Progenitor cell of endocrine pancreas (in vitro differentiated cells): Measurements from ENCODE around the gene CLINT1. TPM values are rescaled to one million over a fixed set of nuclear protein-coding genes. Genes with fewer than 3 reads are reported as not detected.
A peak's percentile ranks its signal among the peaks of the same experiment; 100 is the strongest.

Experiments
- DNase-seq: peaks from one replicate; pipeline ENCODE4 v3.0.0; 2021; ENCODE audit warnings: low spot score; ENCODE audit not compliant: unreplicated experiment
- H3K27ac Mint-ChIP-seq: 2 replicates; pipeline ENCODE4 v1.8.0; 2021; ENCODE audit warnings: mild to moderate bottlenecking, moderate library complexity, mixed read lengths
- H3K27me3 Mint-ChIP-seq: 2 replicates; pipeline ENCODE4 v1.8.0; 2021; ENCODE audit warnings: mixed read lengths
- H3K36me3 Mint-ChIP-seq: 2 replicates; pipeline ENCODE4 v1.8.0; 2022; ENCODE audit warnings: mixed read lengths; ENCODE audit not compliant: insufficient read depth
- H3K4me1 Mint-ChIP-seq: 2 replicates; pipeline ENCODE4 v1.8.0; 2021; ENCODE audit warnings: low read depth, mixed read lengths
- H3K4me3 Mint-ChIP-seq: 2 replicates; pipeline ENCODE4 v1.8.0; 2021; ENCODE audit warnings: low read depth, mild to moderate bottlenecking, moderate library complexity, mixed read lengths
- H3K9me3 Mint-ChIP-seq: 2 replicates; pipeline ENCODE4 v1.8.0; 2021; ENCODE audit warnings: low read depth, mixed read lengths
- total RNA-seq: library from RNA; stranded (reverse); gene quantifications from 2 replicates; pipeline ENCODE4 v1.2.1, GENCODE V29; 2021
- TF ChIP-seq, protein P1 (sequence below): fragments of 200-600 bp; sonication (generic); IDR thresholded peaks from one replicate; pipeline ENCODE4 v1.5.0; 2021; ENCODE audit warnings: antibody characterized with exemption, mild to moderate bottlenecking; ENCODE audit not compliant: unreplicated experiment

Gene CLINT1
- total RNA-seq, 1 donor from 2014 or later = 82.3 TPM

DNA sequence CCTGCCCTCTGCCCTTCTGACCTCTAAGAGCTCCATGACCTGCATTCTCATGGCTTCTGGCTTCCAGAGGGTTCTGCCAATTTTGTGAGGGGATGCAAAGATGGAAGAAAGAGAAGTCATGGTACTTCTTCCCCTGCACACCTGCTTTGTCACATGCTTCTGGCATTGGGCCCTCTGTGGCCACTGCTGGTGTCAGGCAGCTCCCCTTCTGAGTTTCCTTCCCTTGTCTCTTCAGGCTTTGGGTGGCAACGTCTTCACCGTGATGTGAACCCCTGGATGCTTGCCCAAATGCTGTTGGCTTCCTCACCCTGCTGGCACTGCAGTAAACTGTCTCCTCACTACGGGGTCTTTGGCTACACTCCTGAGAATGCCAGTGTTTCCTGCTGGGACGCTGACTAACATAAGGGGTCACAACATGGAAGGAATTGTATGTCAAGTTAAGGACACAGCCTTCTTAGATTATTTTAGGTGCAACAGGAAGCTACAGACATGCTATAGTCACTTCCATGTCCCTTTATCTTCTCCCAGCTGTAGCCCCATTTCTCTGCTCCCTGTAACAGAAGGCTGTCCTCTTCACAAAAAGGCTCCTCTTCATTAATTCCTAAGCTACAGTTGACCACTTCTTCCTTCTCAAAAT, 8.9 kb upstream of the CLINT1 start:
- TF ChIP-seq, protein P1, sequence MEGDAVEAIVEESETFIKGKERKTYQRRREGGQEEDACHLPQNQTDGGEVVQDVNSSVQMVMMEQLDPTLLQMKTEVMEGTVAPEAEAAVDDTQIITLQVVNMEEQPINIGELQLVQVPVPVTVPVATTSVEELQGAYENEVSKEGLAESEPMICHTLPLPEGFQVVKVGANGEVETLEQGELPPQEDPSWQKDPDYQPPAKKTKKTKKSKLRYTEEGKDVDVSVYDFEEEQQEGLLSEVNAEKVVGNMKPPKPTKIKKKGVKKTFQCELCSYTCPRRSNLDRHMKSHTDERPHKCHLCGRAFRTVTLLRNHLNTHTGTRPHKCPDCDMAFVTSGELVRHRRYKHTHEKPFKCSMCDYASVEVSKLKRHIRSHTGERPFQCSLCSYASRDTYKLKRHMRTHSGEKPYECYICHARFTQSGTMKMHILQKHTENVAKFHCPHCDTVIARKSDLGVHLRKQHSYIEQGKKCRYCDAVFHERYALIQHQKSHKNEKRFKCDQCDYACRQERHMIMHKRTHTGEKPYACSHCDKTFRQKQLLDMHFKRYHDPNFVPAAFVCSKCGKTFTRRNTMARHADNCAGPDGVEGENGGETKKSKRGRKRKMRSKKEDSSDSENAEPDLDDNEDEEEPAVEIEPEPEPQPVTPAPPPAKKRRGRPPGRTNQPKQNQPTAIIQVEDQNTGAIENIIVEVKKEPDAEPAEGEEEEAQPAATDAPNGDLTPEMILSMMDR = no peak
- Mint-ChIP-seq H3K27ac (no peak overlapping the region), H3K4me3 (no peak overlapping the region), H3K36me3 (no peaks in the 10 kb centered on the region), H3K4me1 (peaks cover 11% of the 10 kb centered on the region), H3K27me3 (no peaks in the 10 kb centered on the region), H3K9me3 (peaks cover 3% of the 10 kb centered on the region)
- no peak for DNase-seq

DNA sequence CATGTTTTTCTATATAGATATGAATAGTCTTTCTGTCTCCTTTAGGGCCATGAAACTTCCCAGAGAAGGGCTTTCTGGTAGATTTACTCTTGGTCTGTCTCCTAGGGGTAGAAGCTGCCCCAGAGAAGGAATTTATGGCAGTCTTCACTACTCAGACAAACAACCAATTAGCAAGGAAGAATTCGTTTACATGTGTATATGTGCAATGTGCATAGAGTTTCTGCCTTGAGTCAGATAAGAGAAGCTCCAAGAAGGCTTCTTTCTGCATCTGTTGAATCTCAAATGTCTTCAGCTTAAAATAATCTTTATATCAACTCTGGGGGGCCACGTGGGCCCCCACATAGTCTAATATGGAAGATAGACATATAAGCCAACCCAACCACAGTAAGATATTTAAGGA, 7.6 kb upstream of the CLINT1 start:
- Mint-ChIP-seq H3K27me3 (no peaks in the 10 kb centered on the region), H3K4me1 (peaks cover 14% of the 10 kb centered on the region), H3K9me3 (peaks cover 3% of the 10 kb centered on the region), H3K27ac (peak overlapping the region; percentile 26), H3K4me3 (no peak overlapping the region), H3K36me3 (no peaks in the 10 kb centered on the region)
- TF ChIP-seq, protein P1 = no peak
- no peak for DNase-seq

DNA sequence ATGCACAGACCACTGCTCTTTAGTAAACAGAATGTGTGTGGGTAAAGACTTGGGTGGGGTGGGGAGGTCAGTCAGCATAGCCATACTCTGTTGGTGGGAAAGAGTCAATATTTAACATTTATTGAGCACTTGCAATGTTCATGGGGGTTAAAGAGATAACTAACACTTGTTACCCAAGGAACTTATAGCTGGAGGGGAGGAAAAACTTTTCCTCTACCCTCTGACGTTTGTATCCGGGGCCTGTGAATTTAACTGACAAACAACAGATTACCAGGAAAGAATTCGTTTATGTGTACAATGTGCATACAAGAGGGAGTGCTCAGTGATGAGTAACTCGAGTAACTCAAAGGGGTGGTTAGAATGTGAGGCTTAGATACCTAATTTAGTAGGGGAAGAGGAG, 6.8 kb upstream of the CLINT1 start:
- peaks cover 22% of the 10 kb centered on the region for H3K4me1 Mint-ChIP-seq
- peak overlapping the region; percentile 84 for H3K27ac Mint-ChIP-seq
- TF ChIP-seq, protein P1 = no peak
- no peaks in the 10 kb centered on the region for H3K36me3 Mint-ChIP-seq
- peaks cover 3% of the 10 kb centered on the region for H3K9me3 Mint-ChIP-seq
- H3K4me3 Mint-ChIP-seq = no peak overlapping the region
- DNase-seq = no peak
- no peaks in the 10 kb centered on the region for H3K27me3 Mint-ChIP-seq

DNA sequence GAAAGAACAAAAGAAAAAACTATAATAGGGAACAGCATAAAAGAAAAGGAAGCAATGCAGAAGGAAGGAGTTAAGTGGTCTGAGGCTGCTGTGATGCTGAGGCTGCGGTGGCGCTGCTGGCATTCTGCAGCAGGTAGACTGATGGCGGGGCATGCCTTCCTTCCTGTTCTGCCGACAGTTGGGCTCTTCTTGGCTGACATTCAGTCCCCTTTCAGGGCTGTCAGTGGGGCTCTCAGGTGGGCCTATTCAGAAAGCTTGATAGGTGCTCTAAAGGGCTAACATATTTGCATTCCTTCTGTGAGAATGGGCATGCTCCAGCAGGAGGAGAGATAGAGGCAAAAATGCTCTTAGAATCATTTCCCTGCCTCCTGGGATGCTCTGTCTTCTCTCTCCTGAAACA, 5.1 kb upstream of the CLINT1 start:
- Mint-ChIP-seq H3K9me3 (no peaks in the 10 kb centered on the region), H3K4me3 (no peak overlapping the region), H3K36me3 (no peaks in the 10 kb centered on the region), H3K27ac (peak overlapping the region; percentile 49), H3K4me1 (peaks cover 23% of the 10 kb centered on the region), H3K27me3 (no peaks in the 10 kb centered on the region)
- TF ChIP-seq, protein P1 = no peak
- DNase-seq = no peak

DNA sequence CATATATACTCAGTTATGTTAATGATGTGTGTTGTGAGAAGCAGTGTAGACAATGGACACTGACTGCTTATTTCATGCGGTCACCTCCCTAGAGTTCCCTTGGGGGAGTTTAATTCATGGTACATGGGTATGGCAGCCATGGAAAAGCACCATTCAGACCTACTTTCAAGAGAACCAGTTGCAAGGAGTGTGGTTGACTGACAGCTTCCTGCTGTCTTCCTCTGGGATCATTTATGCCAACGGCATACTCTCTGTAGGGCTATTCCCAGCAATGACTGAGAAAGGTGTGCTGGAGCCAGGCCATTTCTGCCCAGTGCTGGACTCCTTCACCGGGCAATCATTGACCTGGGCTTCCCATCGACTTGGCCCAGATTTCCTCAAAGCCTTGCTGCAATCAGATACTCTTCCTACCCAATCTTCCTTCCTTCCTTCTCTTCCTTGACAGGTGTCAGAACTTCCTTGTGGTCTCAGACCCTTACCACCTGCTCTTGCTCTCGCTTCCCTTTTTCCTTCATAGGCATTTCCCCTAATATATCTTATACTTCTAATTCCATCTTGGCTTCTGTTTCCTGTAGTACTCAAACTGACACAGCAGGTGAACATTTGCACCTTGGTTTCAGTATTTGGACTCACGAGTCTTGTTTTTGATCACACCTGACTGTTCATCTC, 3.4 kb upstream of the CLINT1 start:
- H3K9me3 Mint-ChIP-seq = no peaks in the 10 kb centered on the region
- no peak overlapping the region for H3K4me3 Mint-ChIP-seq
- TF ChIP-seq, protein P1 = no peak
- H3K27me3 Mint-ChIP-seq = no peaks in the 10 kb centered on the region
- H3K36me3 Mint-ChIP-seq = no peaks in the 10 kb centered on the region
- peaks cover 30% of the 10 kb centered on the region for H3K4me1 Mint-ChIP-seq
- H3K27ac Mint-ChIP-seq = no peak overlapping the region
- no peak for DNase-seq
